ENCODE data around the gene MYO1F. TPM values are rescaled to one million over a fixed set of nuclear protein-coding genes. Genes with fewer than 3 reads are reported as not detected.

MYO1F gene
- total and polyA plus RNA-seq, 2 of the 13 experiments (the other 11 are each of a cell fraction or from before 2014, with no cell fraction given): 0.09 to 0.13 TPM

- Histone ChIP-seq H3K4me3 (replicated peaks in 1 of 3; ENCODE audit: insufficient read depth in 1 of 3, low read depth in 2 of 3, low read length in 3 of 3) (peak overlapping the region; percentile 6 to 59 (median 38); a peak in 5 of 6 replicates), H3K27ac (ENCODE audit: extremely low read length, insufficient read depth, low read length) (no peak overlapping the region), H3K4me1 (ENCODE audit: insufficient read depth, low read length) (peaks cover 28% of the 10 kb centered on the region), H2AFZ (ENCODE audit: low read length) (no peak overlapping the region), H3K9me3 (ENCODE audit: low read length) (no peaks in the 10 kb centered on the region), H3K36me3 (replicated peaks in 1 of 2; ENCODE audit: control insufficient read depth in 1 of 2, insufficient read depth in 2 of 2, low read length in 2 of 2) (no peaks in the 10 kb centered on the region), H4K20me1 (ENCODE audit: insufficient read depth, low read length) (no peaks in the 10 kb centered on the region), H3K27me3 (ENCODE audit: control insufficient read depth in 1 of 2, insufficient read depth in 2 of 2, low read length in 2 of 2) (peaks cover 2 to 28% of the 10 kb centered on the region in 2 experiments; a peak in 3 of 5 replicates), H3K9ac (ENCODE audit: insufficient read depth, low read depth, low read length) (0 out of 2 replicates have a peak overlapping the region, but pooled peaks have one; percentile 32), H3K79me2 (ENCODE audit: insufficient read depth, low read length) (no peaks in the 10 kb centered on the region), H3K4me2 (ENCODE audit: low read depth, low read length) (peak overlapping the region; percentile 77)
- in situ Hi-C loops (cut with HindIII; ENCODE audit: extremely low pct_ligation_motif_present, low pct_unique_long_range_greater_than_20kb) (no loop called here), intact Hi-C loops (cut with micrococcal nuclease; ENCODE audit: unreplicated experiment) (no loop called here)
- BruUV-seq (replicated peaks): no TSS peak
- ChIA-PET POLR2A (no interaction called here), CTCF (ENCODE audit: low intra/inter-chr PET ratio, low total read pairs) (no interaction called here)
- 0% methylated on average over 7 of the region's 7 CpGs for WGBS (ENCODE audit: low lambda C conversion rate)
- no peak for DNase-seq (ENCODE audit: low spot score)
- FAIRE-seq: no peak
- no peak for TF ChIP-seq ZNF704 (CRISPR knock-in tag; IDR thresholded peaks at IDR 0.05; ENCODE audit: borderline replicate concordance)
- TF ChIP-seq ZNF430 (CRISPR knock-in tag; IDR thresholded peaks at IDR 0.05): peak; percentile 31; the same call in 1 of the 2 replicates
- TF ChIP-seq CEBPB (IDR thresholded peaks at IDR 0.05; ENCODE audit: borderline replicate concordance, low read depth, low read length): 0 out of 2 replicates have a peak, but pooled peaks have one; percentile 10
- 0 out of 2 replicates have a peak, but pooled peaks have one; percentile 35 for TF ChIP-seq ZNF605 (CRISPR knock-in tag; IDR thresholded peaks at IDR 0.05)
- peak; percentile 27 for ATAC-seq
Measured at GRCh38 chr19:8500158-8500557, 77.1 kb downstream of the MYO1F start.

- H2AFZ ChIP-seq (ENCODE audit: low read length): no peak overlapping the region
- ATAC-seq (no peak), DNase-seq (ENCODE audit: low spot score) (no peak), FAIRE-seq (no peak)
- WGBS (ENCODE audit: low lambda C conversion rate): 67% methylated on average over 14 of the region's 41 CpGs
- POLR2A ChIA-PET: no interaction called here
- H3K4me3 ChIP-seq (replicated peaks in 1 of 3; ENCODE audit: insufficient read depth in 1 of 3, low read depth in 2 of 3, low read length in 3 of 3): no peak overlapping the region
- no peaks in the 10 kb centered on the region for H4K20me1 ChIP-seq (ENCODE audit: insufficient read depth, low read length)
- CTCF ChIA-PET (ENCODE audit: low intra/inter-chr PET ratio, low total read pairs): no interaction called here
- no peaks in the 10 kb centered on the region for H3K79me2 ChIP-seq (ENCODE audit: insufficient read depth, low read length)
- no peak overlapping the region for H3K9ac ChIP-seq (ENCODE audit: insufficient read depth, low read depth, low read length)
- intact Hi-C loops (cut with micrococcal nuclease; ENCODE audit: unreplicated experiment) (no loop called here), in situ Hi-C loops (cut with HindIII; ENCODE audit: extremely low pct_ligation_motif_present, low pct_unique_long_range_greater_than_20kb) (no loop called here)
- peaks cover 29% of the 10 kb centered on the region for H3K4me1 ChIP-seq (ENCODE audit: insufficient read depth, low read length)
- no peak overlapping the region for H3K4me2 ChIP-seq (ENCODE audit: low read depth, low read length)
- H3K36me3 ChIP-seq (replicated peaks in 1 of 2; ENCODE audit: control insufficient read depth in 1 of 2, insufficient read depth in 2 of 2, low read length in 2 of 2): no peaks in the 10 kb centered on the region
- no TSS peak for BruUV-seq (replicated peaks)
- no peak overlapping the region for H3K27ac ChIP-seq (ENCODE audit: extremely low read length, insufficient read depth, low read length)
- peaks cover 2 to 28% of the 10 kb centered on the region in 2 experiments; a peak in 3 of 5 replicates for H3K27me3 ChIP-seq (ENCODE audit: control insufficient read depth in 1 of 2, insufficient read depth in 2 of 2, low read length in 2 of 2)
- no peaks in the 10 kb centered on the region for H3K9me3 ChIP-seq (ENCODE audit: low read length)
- TF ChIP-seq PPARG (CRISPR knock-in tag; conservative IDR thresholded peaks at IDR 0.05) (no peak), TARDBP (CRISPR knock-in tag; IDR thresholded peaks at IDR 0.05) (no peak), KLF16 (CRISPR knock-in tag; IDR thresholded peaks at IDR 0.05) (no peak), ZBTB10 (CRISPR knock-in tag; IDR thresholded peaks at IDR 0.05; ENCODE audit: borderline replicate concordance) (no peak), DNMT3B (CRISPR knock-in tag; conservative IDR thresholded peaks at IDR 0.05) (no peak), SP2 (CRISPR knock-in tag; IDR thresholded peaks at IDR 0.05) (no peak), HDAC2 (CRISPR knock-in tag; IDR thresholded peaks at IDR 0.05) (no peak), MAFK (conservative IDR thresholded peaks at IDR 0.05 in 1 of 2, IDR thresholded peaks at IDR 0.05 in 1 of 2; ENCODE audit: low read length in 2 of 2) (no peak), KDM2A (CRISPR knock-in tag; IDR thresholded peaks at IDR 0.05; ENCODE audit: borderline replicate concordance, low read depth) (no peak), ZNF670 (CRISPR knock-in tag; IDR thresholded peaks at IDR 0.05; ENCODE audit: borderline replicate concordance) (no peak)
Measured at GRCh38 chr19:8499048-8499833, 78.0 kb downstream of the MYO1F start.

Measured in HepG2 (cell line).